ENCODE data around the gene MYLK4.

MYLK4 gene

GRCh38 chr6:2695454-2696095 is 55.1 kb downstream of the MYLK4 start:
- Mint-ChIP-seq H3K9me3 (no peaks in the 10 kb centered on the region), H3K4me3 (no peak overlapping the region), H3K27ac (no peak overlapping the region), H3K27me3 (ENCODE audit: low read depth) (peaks cover 3% of the 10 kb centered on the region), H3K36me3 (ENCODE audit: low read depth) (no peaks in the 10 kb centered on the region), H3K4me1 (ENCODE audit: low read depth) (no peaks in the 10 kb centered on the region)

DNA sequence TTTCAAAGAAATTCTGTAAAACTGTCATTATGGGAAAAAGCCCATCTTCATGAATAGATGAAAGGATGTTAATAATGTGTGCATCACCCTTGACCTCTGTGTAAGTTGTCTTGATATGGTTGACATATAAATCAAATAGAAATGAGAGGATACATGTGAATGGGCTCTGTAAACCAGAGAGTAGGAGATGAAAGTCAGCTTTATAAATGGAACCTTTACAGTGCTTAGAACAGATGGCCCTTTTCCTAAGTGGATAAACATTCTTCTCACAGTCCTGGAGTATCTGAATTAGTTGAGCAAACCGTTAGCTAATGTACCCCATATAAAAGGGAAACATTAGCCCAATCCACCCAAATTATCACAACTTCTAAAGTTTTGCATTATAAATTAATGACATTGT is 57.5 kb downstream of the MYLK4 start:
- no peak overlapping the region for H3K4me3 Mint-ChIP-seq
- no peaks in the 10 kb centered on the region for H3K36me3 Mint-ChIP-seq (ENCODE audit: low read depth)
- peaks cover 3% of the 10 kb centered on the region for H3K27me3 Mint-ChIP-seq (ENCODE audit: low read depth)
- no peaks in the 10 kb centered on the region for H3K9me3 Mint-ChIP-seq
- no peaks in the 10 kb centered on the region for H3K4me1 Mint-ChIP-seq (ENCODE audit: low read depth)
- H3K27ac Mint-ChIP-seq, result no peak overlapping the region

- Mint-ChIP-seq H3K9me3 (no peaks in the 10 kb centered on the region), H3K27me3 (ENCODE audit: low read depth) (peaks cover under 1% of the 10 kb centered on the region), H3K36me3 (ENCODE audit: low read depth) (no peaks in the 10 kb centered on the region), H3K27ac (no peak overlapping the region), H3K4me3 (no peak overlapping the region), H3K4me1 (ENCODE audit: low read depth) (no peaks in the 10 kb centered on the region)
Measured at GRCh38 chr6:2688401-2689064, 62.2 kb downstream of the MYLK4 start.

DNA sequence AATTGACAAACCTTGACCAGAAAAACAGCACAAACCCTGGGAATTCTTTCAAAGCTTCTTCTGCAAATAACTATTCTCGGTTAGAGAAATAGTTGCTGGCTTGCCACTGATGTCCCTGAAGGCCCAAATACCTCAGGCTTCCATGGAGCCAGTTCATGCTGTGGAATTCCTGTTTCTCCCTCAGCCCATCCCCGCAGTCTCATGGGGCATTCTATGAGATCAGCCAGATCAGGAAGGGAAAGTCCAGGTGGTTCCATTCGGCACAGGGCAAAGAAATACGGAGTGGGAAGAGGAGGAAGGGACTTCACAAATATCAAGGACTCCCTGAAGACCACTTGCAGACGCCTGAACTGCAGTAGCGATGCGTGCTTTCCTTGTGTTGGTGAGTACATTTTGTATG is 63.3 kb downstream of the MYLK4 start:
- Mint-ChIP-seq H3K9me3 (no peaks in the 10 kb centered on the region), H3K36me3 (ENCODE audit: low read depth) (no peaks in the 10 kb centered on the region), H3K27ac (no peak overlapping the region), H3K4me1 (ENCODE audit: low read depth) (no peaks in the 10 kb centered on the region), H3K27me3 (ENCODE audit: low read depth) (no peaks in the 10 kb centered on the region), H3K4me3 (no peak overlapping the region)

GRCh38 chr6:2686515-2686914 is 64.2 kb downstream of the MYLK4 start:
- H3K4me1 Mint-ChIP-seq (ENCODE audit: low read depth), result no peaks in the 10 kb centered on the region
- H3K27me3 Mint-ChIP-seq (ENCODE audit: low read depth), result no peaks in the 10 kb centered on the region
- no peaks in the 10 kb centered on the region for H3K36me3 Mint-ChIP-seq (ENCODE audit: low read depth)
- no peaks in the 10 kb centered on the region for H3K9me3 Mint-ChIP-seq
- no peak overlapping the region for H3K27ac Mint-ChIP-seq
- no peak overlapping the region for H3K4me3 Mint-ChIP-seq

DNA sequence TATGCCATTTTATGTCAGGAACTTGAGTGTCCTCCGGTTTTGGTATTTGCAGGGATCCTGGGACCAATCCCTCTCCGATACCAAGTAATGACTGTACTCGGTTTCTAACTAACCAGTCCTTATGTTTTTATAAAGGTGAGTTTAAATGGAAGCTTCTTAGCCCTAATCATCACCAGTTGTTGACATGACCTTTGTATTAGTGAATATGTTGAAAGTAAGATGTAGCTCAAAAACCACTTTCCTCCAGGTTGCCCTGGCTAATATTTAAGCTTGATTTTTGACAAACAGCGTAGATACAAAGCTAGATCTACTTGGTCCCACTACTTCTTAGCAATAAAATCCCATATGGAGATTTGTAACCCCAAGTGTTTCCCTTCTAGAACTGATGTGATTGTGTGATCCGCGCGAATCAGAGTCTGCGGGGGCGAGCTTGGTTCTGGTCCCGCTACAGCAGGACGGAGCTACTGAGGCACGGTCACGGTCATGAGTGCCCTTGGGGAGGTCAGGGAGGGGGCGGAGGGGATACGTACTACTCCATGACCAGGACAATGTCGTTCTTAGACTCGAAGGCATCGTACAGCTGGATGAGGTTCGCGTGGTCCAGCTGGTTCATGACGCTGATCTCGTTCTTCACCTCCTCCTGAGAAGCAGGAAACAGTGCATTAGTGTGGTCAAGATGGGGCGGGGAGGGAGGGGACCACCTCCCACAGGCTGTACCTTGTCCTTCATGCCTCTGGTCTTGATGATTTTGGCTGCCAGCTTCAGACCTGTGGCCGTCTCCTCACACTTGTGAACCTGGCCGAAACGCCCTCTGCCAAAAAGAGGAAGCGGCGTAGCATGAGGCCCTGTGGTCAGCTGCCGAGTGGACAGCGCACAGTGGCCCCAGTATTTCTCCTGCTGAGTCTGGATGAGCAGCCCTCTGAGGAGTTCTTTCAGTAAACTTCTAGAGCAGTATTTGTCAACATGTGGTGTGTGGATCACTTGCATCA is 65.7 kb downstream of the MYLK4 start:
- no peaks in the 10 kb centered on the region for H3K9me3 Mint-ChIP-seq
- H3K4me3 Mint-ChIP-seq, result no peak overlapping the region
- no peaks in the 10 kb centered on the region for H3K36me3 Mint-ChIP-seq (ENCODE audit: low read depth)
- no peaks in the 10 kb centered on the region for H3K4me1 Mint-ChIP-seq (ENCODE audit: low read depth)
- no peak overlapping the region for H3K27ac Mint-ChIP-seq
- no peaks in the 10 kb centered on the region for H3K27me3 Mint-ChIP-seq (ENCODE audit: low read depth)

- Mint-ChIP-seq H3K27me3 (ENCODE audit: low read depth) (no peaks in the 10 kb centered on the region), H3K4me1 (ENCODE audit: low read depth) (no peaks in the 10 kb centered on the region), H3K4me3 (no peak overlapping the region), H3K9me3 (no peaks in the 10 kb centered on the region), H3K36me3 (ENCODE audit: low read depth) (no peaks in the 10 kb centered on the region), H3K27ac (no peak overlapping the region)
Measured at GRCh38 chr6:2684103-2684749, 66.5 kb downstream of the MYLK4 start.

DNA sequence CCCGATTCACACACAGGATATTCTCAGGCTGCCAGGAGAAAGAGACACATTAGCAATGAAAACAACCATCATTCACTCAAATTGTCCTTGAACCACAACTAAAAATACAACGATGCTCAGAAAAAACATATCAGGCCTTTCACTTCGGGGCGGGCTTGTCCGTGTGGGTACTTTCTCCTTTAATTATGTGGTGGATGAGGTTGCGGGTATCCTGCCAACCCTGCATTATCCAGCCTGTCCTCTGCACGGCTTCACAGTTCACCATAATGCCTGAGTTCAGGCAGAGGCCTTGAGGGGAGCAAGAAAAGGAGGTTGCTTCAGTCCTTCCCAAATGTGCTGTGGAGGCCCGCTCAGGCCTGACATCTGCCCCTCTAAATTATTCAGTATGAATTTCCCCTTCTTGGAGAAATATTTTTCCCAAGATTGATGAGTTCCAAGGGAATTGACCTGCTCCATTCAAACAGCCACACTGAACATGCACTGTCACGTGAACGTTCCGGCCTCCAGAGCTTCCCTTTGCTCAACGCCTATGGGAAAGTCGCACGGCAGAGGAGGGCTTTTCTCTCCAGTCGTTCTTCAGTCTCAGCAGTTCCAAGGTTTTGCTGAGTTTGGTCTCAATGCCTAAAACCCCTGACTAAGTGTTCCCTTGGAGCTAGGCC is 70.3 kb downstream of the MYLK4 start:
- Mint-ChIP-seq H3K4me3 (no peak overlapping the region), H3K27ac (no peak overlapping the region), H3K4me1 (ENCODE audit: low read depth) (no peaks in the 10 kb centered on the region), H3K36me3 (ENCODE audit: low read depth) (no peaks in the 10 kb centered on the region), H3K9me3 (no peaks in the 10 kb centered on the region), H3K27me3 (ENCODE audit: low read depth) (no peaks in the 10 kb centered on the region)

DNA sequence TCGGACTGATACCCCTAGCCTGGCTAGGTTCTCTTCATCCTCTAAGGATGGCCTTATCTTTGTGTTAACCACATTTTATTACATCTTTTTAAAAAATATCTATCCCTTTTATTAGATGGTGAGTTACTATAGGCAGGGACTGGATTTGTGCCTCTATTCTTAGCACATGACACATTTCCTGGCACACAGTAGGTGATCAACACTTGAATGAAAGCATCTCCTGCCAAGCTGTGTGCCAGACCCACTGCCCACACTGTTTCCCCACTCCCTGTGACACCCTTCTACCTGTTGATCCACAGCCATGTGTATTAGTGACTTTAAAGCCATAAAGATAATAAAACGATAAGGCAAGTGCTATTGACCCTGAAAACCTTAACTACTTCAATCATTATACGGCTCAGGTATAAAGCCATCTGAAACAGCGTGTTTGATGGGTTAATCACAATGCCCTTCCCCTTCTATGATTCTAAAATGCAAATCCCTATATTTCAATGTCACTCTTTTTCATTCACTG is 73.6 kb downstream of the MYLK4 start:
- Mint-ChIP-seq H3K27me3 (ENCODE audit: low read depth) (no peaks in the 10 kb centered on the region), H3K9me3 (no peaks in the 10 kb centered on the region), H3K36me3 (ENCODE audit: low read depth) (no peaks in the 10 kb centered on the region), H3K4me3 (no peak overlapping the region), H3K4me1 (ENCODE audit: low read depth) (no peaks in the 10 kb centered on the region), H3K27ac (no peak overlapping the region)

- Mint-ChIP-seq H3K9me3 (no peaks in the 10 kb centered on the region), H3K4me1 (ENCODE audit: low read depth) (no peaks in the 10 kb centered on the region), H3K27ac (no peak overlapping the region), H3K4me3 (no peak overlapping the region), H3K36me3 (ENCODE audit: low read depth) (no peaks in the 10 kb centered on the region), H3K27me3 (ENCODE audit: low read depth) (no peaks in the 10 kb centered on the region)
Measured at GRCh38 chr6:2676048-2676447, 74.7 kb downstream of the MYLK4 start.

DNA sequence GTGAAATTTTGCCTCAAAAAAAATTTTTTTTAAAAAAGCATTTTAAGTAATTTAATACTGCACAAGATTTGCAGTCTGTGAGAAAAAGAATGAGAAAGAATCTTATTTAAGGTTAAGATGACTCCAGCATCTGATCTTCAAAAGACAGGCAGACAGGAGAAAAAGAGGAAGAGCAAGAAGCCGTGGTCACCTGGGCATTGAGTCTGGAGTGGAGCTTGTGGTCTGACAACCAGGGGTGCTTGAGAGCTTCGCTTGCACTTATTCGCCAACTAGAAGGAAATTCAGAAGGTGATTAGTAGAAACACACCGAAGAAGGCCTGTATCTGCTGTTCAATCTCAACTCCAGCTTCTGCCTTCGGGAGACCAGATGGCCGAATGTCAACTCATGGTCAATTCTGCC is 75.9 kb downstream of the MYLK4 start:
- no peaks in the 10 kb centered on the region for H3K4me1 Mint-ChIP-seq (ENCODE audit: low read depth)
- H3K36me3 Mint-ChIP-seq (ENCODE audit: low read depth), result no peaks in the 10 kb centered on the region
- H3K27ac Mint-ChIP-seq, result no peak overlapping the region
- no peaks in the 10 kb centered on the region for H3K9me3 Mint-ChIP-seq
- no peak overlapping the region for H3K4me3 Mint-ChIP-seq
- H3K27me3 Mint-ChIP-seq (ENCODE audit: low read depth), result no peaks in the 10 kb centered on the region

GRCh38 chr6:2669067-2669700 is 81.5 kb downstream of the MYLK4 start:
- Mint-ChIP-seq H3K9me3 (no peaks in the 10 kb centered on the region), H3K27ac (no peak overlapping the region), H3K4me1 (ENCODE audit: low read depth) (no peaks in the 10 kb centered on the region), H3K4me3 (no peak overlapping the region), H3K27me3 (ENCODE audit: low read depth) (no peaks in the 10 kb centered on the region), H3K36me3 (ENCODE audit: low read depth) (no peaks in the 10 kb centered on the region)

DNA sequence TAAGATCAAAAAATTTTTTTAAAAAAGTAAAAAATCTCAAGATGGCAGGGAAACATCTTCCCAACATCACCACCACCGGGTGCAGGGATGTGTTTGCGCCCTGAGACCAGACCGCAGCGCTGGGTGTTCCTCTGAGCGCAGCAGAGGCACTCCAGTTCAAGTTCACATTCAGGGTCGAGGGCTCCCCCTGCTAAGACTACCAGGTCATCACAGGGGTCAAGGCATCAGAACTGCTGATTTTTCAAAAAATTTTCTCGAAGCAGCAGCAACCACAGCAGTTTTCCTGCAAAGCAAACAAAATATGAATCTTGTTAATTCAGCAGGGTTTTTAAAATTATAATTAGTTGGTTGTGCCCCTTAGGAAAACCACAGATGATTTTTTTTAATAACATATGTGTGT is 83.1 kb downstream of the MYLK4 start:
- Mint-ChIP-seq H3K9me3 (no peaks in the 10 kb centered on the region), H3K27me3 (ENCODE audit: low read depth) (no peaks in the 10 kb centered on the region), H3K27ac (no peak overlapping the region), H3K36me3 (ENCODE audit: low read depth) (no peaks in the 10 kb centered on the region), H3K4me1 (ENCODE audit: low read depth) (no peaks in the 10 kb centered on the region), H3K4me3 (no peak overlapping the region)

Data from T-helper 1 cell treated with Interleukin-12 subunit alpha and Interleukin-12 subunit beta and Interleukin-4 antibody, amounts not matched to agents 30 μg/mL and 1 μg/mL, for 36 hours (primary cell).